B cell (primary cell): ENCODE measurements around the gene HES4.
"Not testable (repeated sequence)": the region's sequence is repeated elsewhere in the genome, so short reads cannot be mapped to it uniquely, and the experiment has no call there.

Source experiments
- EZH2 ChIP-seq: IDR thresholded peaks from 2 replicates; pipeline ENCODE4 v1.6.1; 2012; ENCODE audit warnings: borderline replicate concordance, low read depth, mild to moderate bottlenecking, moderate library complexity, low read length; ENCODE audit not compliant: insufficient read depth, poor library complexity, severe bottlenecking
- TF ChIP-seq, protein P1 (sequence below): fragments of 200-600 bp; IDR thresholded peaks from one replicate; pipeline ENCODE4 v1.8.0; 2022; ENCODE audit warnings: antibody characterized with exemption, mild to moderate bottlenecking

GRCh38 chr1:976791-977190 is 23.1 kb downstream of the HES4 start:
- TF ChIP-seq, protein P1, sequence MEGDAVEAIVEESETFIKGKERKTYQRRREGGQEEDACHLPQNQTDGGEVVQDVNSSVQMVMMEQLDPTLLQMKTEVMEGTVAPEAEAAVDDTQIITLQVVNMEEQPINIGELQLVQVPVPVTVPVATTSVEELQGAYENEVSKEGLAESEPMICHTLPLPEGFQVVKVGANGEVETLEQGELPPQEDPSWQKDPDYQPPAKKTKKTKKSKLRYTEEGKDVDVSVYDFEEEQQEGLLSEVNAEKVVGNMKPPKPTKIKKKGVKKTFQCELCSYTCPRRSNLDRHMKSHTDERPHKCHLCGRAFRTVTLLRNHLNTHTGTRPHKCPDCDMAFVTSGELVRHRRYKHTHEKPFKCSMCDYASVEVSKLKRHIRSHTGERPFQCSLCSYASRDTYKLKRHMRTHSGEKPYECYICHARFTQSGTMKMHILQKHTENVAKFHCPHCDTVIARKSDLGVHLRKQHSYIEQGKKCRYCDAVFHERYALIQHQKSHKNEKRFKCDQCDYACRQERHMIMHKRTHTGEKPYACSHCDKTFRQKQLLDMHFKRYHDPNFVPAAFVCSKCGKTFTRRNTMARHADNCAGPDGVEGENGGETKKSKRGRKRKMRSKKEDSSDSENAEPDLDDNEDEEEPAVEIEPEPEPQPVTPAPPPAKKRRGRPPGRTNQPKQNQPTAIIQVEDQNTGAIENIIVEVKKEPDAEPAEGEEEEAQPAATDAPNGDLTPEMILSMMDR = not testable (repeated sequence)
- TF ChIP-seq EZH2 = not testable (repeated sequence)
